Activated naive CD4-positive, alpha-beta T cell treated with anti-CD3 and anti-CD28 coated beads for 36 hours (primary cell): ENCODE measurements around the gene ELAC2. TPM values are rescaled to one million over a fixed set of nuclear protein-coding genes. Genes with fewer than 3 reads are reported as not detected.
"Not testable (repeated sequence)": the region's sequence is repeated elsewhere in the genome, so short reads cannot be mapped to it uniquely, and the experiment has no call there.

Source experiments
- CTCF ChIA-PET: fragments of 350-600 bp; sonication (Branson Sonifier 250); formaldehyde crosslinking; loops from one replicate; lab custom pipeline; 2021; ENCODE audit warnings: antibody characterized with exemption; lab: Charles Lee
- DNase-seq: peaks from one replicate; pipeline ENCODE4 v3.0.0-alpha.2; 2020
- H3K27ac Mint-ChIP-seq: one replicate; pipeline ENCODE4 v1.8.0; 2021; ENCODE audit warnings: mild to moderate bottlenecking, mixed read lengths
- H3K27me3 Mint-ChIP-seq: one replicate; pipeline ENCODE4 v1.8.0; 2021; ENCODE audit warnings: low read depth, mixed read lengths
- H3K36me3 Mint-ChIP-seq: one replicate; pipeline ENCODE4 v1.8.0; 2021; ENCODE audit warnings: low read depth, mixed read lengths
- H3K4me1 Mint-ChIP-seq: one replicate; pipeline ENCODE4 v1.8.0; 2021; ENCODE audit warnings: low read depth, mixed read lengths
- H3K4me3 Mint-ChIP-seq: one replicate; pipeline ENCODE4 v1.8.0; 2021; ENCODE audit warnings: mild to moderate bottlenecking, moderate library complexity, mixed read lengths
- H3K9me3 Mint-ChIP-seq: one replicate; pipeline ENCODE4 v1.8.0; 2021; ENCODE audit warnings: mixed read lengths
- intact Hi-C: fragments of 100-400 bp; cut with micrococcal nuclease; formaldehyde crosslinking; loops from one replicate; pipeline ENCODE4 v1.15.1; 2023
- total RNA-seq, 2 experiments: library from RNA; stranded (reverse); gene quantifications; one replicate each; pipeline ENCODE4 v1.2.3, GENCODE V29; 2021

Gene ELAC2
- total RNA-seq, 2 experiments from 2014 or later = 74.1 to 75.9 TPM

- intact Hi-C loops = no loop called here
- Mint-ChIP-seq H3K4me1 (no peaks in the 10 kb centered on the region), H3K27ac (no peak overlapping the region), H3K27me3 (peaks cover 17% of the 10 kb centered on the region), H3K9me3 (no peaks in the 10 kb centered on the region), H3K4me3 (no peak overlapping the region), H3K36me3 (no peaks in the 10 kb centered on the region)
- DNase-seq = no peak
- CTCF ChIA-PET = no interaction called here
Observed at GRCh38 chr17:12982224-12982623, 35.6 kb downstream of the ELAC2 start.

- Mint-ChIP-seq H3K4me1 (no peaks in the 10 kb centered on the region), H3K27me3 (peaks cover 30% of the 10 kb centered on the region), H3K4me3 (no peak overlapping the region), H3K27ac (no peak overlapping the region), H3K36me3 (no peaks in the 10 kb centered on the region), H3K9me3 (no peaks in the 10 kb centered on the region)
- CTCF ChIA-PET = no interaction called here
- no peak for DNase-seq
- intact Hi-C loops = no loop called here
Observed at GRCh38 chr17:12979826-12980500, 37.9 kb downstream of the ELAC2 start.

GRCh38 chr17:12979246-12979645 is 38.6 kb downstream of the ELAC2 start:
- intact Hi-C loops = no loop called here
- Mint-ChIP-seq H3K27me3 (peaks cover 34% of the 10 kb centered on the region), H3K4me1 (peaks cover 3% of the 10 kb centered on the region), H3K4me3 (no peak overlapping the region), H3K27ac (no peak overlapping the region), H3K9me3 (no peaks in the 10 kb centered on the region), H3K36me3 (no peaks in the 10 kb centered on the region)
- DNase-seq = no peak
- CTCF ChIA-PET = no interaction called here

GRCh38 chr17:12978787-12979186 is 39.0 kb downstream of the ELAC2 start:
- intact Hi-C loops = not testable (repeated sequence)

GRCh38 chr17:12977008-12977751 is 40.6 kb downstream of the ELAC2 start:
- Mint-ChIP-seq H3K27ac (no peak overlapping the region), H3K27me3 (peaks cover 40% of the 10 kb centered on the region)
- CTCF ChIA-PET = no interaction called here

More at GRCh38 chr17:12978787-12979186, 39.0 kb downstream of the ELAC2 start:
- H3K4me1 Mint-ChIP-seq, H3K4me3 Mint-ChIP-seq, H3K27ac Mint-ChIP-seq, CTCF ChIA-PET, DNase-seq, H3K36me3 Mint-ChIP-seq, H3K9me3 Mint-ChIP-seq: not testable (repeated sequence)
- peaks cover 34% of the 10 kb centered on the region for H3K27me3 Mint-ChIP-seq

GRCh38 chr17:12974005-12974531 is 43.8 kb downstream of the ELAC2 start:
- Mint-ChIP-seq H3K9me3 (no peaks in the 10 kb centered on the region), H3K36me3 (no peaks in the 10 kb centered on the region), H3K27me3 (peaks cover 49% of the 10 kb centered on the region), H3K4me3 (no peak overlapping the region), H3K27ac (no peak overlapping the region), H3K4me1 (peaks cover 3% of the 10 kb centered on the region)
- intact Hi-C loops = no loop called here
- CTCF ChIA-PET = interaction anchor here (0.7 kb wide), 1 partner anchor 15 kb away, joined by 3 read pairs; no protein-coding TSS in a partner anchor
- DNase-seq = no peak

More at GRCh38 chr17:12977008-12977751, 40.6 kb downstream of the ELAC2 start:
- DNase-seq = no peak
- H3K9me3 Mint-ChIP-seq = no peaks in the 10 kb centered on the region
- no peaks in the 10 kb centered on the region for H3K36me3 Mint-ChIP-seq
- peaks cover 3% of the 10 kb centered on the region for H3K4me1 Mint-ChIP-seq
- intact Hi-C loops = no loop called here
- H3K4me3 Mint-ChIP-seq = no peak overlapping the region

- intact Hi-C loops = no loop called here
- Mint-ChIP-seq H3K27me3 (peaks cover 49% of the 10 kb centered on the region), H3K9me3 (no peaks in the 10 kb centered on the region), H3K27ac (no peak overlapping the region), H3K4me1 (peaks cover 3% of the 10 kb centered on the region), H3K36me3 (no peaks in the 10 kb centered on the region), H3K4me3 (no peak overlapping the region)
- no peak for DNase-seq
- CTCF ChIA-PET = interaction anchor here (0.7 kb wide), 1 partner anchor 15 kb away, joined by 3 read pairs; no protein-coding TSS in a partner anchor
Observed at GRCh38 chr17:12973496-12974004, 44.3 kb downstream of the ELAC2 start.

- H3K27ac Mint-ChIP-seq = no peak overlapping the region
- H3K4me1 Mint-ChIP-seq = no peaks in the 10 kb centered on the region
- no peaks in the 10 kb centered on the region for H3K36me3 Mint-ChIP-seq
- H3K9me3 Mint-ChIP-seq = no peaks in the 10 kb centered on the region
- intact Hi-C loops = no loop called here
- H3K4me3 Mint-ChIP-seq = no peak overlapping the region
- CTCF ChIA-PET = no interaction called here
- DNase-seq = no peak
- H3K27me3 Mint-ChIP-seq = peaks cover 17% of the 10 kb centered on the region
Observed at GRCh38 chr17:12967962-12968361, 49.9 kb downstream of the ELAC2 start.

GRCh38 chr17:12966413-12966812 is 51.4 kb downstream of the ELAC2 start:
- intact Hi-C loops = no loop called here

GRCh38 chr17:12965988-12966387 is 51.8 kb downstream of the ELAC2 start:
- no peak for DNase-seq
- Mint-ChIP-seq H3K27me3 (peaks cover 4% of the 10 kb centered on the region), H3K36me3 (no peaks in the 10 kb centered on the region), H3K4me1 (no peaks in the 10 kb centered on the region), H3K27ac (no peak overlapping the region), H3K4me3 (no peak overlapping the region), H3K9me3 (no peaks in the 10 kb centered on the region)
- intact Hi-C loops = no loop called here
- CTCF ChIA-PET = no interaction called here

More at GRCh38 chr17:12966413-12966812, 51.4 kb downstream of the ELAC2 start:
- CTCF ChIA-PET = no interaction called here
- H3K9me3 Mint-ChIP-seq = no peaks in the 10 kb centered on the region
- H3K4me3 Mint-ChIP-seq = no peak overlapping the region
- no peak for DNase-seq
- H3K4me1 Mint-ChIP-seq = no peaks in the 10 kb centered on the region
- peaks cover 5% of the 10 kb centered on the region for H3K27me3 Mint-ChIP-seq
- H3K27ac Mint-ChIP-seq = no peak overlapping the region
- H3K36me3 Mint-ChIP-seq = no peaks in the 10 kb centered on the region

GRCh38 chr17:12964840-12965239 is 53.0 kb downstream of the ELAC2 start:
- CTCF ChIA-PET = interaction anchor here (1.1 kb wide), 1 partner anchor 38 kb away, joined by 3 read pairs; no protein-coding TSS in a partner anchor
- H3K27ac Mint-ChIP-seq = no peak overlapping the region
- no peaks in the 10 kb centered on the region for H3K36me3 Mint-ChIP-seq
- no peaks in the 10 kb centered on the region for H3K9me3 Mint-ChIP-seq
- no peaks in the 10 kb centered on the region for H3K4me1 Mint-ChIP-seq
- intact Hi-C loops = no loop called here
- H3K27me3 Mint-ChIP-seq = peaks cover 4% of the 10 kb centered on the region
- H3K4me3 Mint-ChIP-seq = no peak overlapping the region
- DNase-seq = no peak

- DNase-seq = no peak
- intact Hi-C loops = no loop called here
- Mint-ChIP-seq H3K27ac (no peak overlapping the region), H3K36me3 (no peaks in the 10 kb centered on the region), H3K4me1 (no peaks in the 10 kb centered on the region), H3K27me3 (peaks cover 2% of the 10 kb centered on the region), H3K4me3 (no peak overlapping the region), H3K9me3 (no peaks in the 10 kb centered on the region)
- CTCF ChIA-PET = interaction anchor here (1.1 kb wide), 1 partner anchor 38 kb away, joined by 3 read pairs; no protein-coding TSS in a partner anchor
Observed at GRCh38 chr17:12964162-12964561, 53.7 kb downstream of the ELAC2 start.
